ENCODE data around the gene TMCC1. TPM values are rescaled to one million over a fixed set of nuclear protein-coding genes. Genes with fewer than 3 reads are reported as not detected.

TMCC1 gene
- total RNA-seq, 1 donor from 2014 or later, result 42.3 TPM

DNA sequence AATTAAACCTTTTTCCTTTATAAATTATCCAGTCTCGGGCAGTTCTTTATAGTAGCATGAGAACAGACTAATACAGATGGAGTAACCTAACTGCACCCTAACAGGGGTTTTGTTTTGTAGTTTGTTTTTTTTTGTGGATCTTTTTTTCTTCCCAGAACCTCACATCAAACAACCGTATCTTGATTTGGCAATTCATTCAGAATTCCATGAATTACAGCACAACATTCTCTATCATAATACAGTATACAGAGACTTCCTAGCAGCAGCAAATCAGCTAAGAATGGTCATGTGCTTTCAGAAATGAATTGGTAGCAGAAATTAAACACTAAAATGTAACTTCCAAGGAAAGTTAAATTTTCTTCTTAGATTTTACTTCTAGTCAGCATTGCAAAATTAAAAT lies 114.6 kb downstream of the TMCC1 start:
- no peaks in the 10 kb centered on the region for H3K36me3 ChIP-seq
- intact Hi-C loops (cut with DNase I), result no loop called here
- no peak overlapping the region for H3K4me3 ChIP-seq
- H3K27ac ChIP-seq, result no peak overlapping the region
- H3K4me1 ChIP-seq, result peaks cover 8% of the 10 kb centered on the region
- DNase-seq (no peak), ATAC-seq (no peak)
- H3K9me3 ChIP-seq, result no peaks in the 10 kb centered on the region
- TF ChIP-seq, protein P1, sequence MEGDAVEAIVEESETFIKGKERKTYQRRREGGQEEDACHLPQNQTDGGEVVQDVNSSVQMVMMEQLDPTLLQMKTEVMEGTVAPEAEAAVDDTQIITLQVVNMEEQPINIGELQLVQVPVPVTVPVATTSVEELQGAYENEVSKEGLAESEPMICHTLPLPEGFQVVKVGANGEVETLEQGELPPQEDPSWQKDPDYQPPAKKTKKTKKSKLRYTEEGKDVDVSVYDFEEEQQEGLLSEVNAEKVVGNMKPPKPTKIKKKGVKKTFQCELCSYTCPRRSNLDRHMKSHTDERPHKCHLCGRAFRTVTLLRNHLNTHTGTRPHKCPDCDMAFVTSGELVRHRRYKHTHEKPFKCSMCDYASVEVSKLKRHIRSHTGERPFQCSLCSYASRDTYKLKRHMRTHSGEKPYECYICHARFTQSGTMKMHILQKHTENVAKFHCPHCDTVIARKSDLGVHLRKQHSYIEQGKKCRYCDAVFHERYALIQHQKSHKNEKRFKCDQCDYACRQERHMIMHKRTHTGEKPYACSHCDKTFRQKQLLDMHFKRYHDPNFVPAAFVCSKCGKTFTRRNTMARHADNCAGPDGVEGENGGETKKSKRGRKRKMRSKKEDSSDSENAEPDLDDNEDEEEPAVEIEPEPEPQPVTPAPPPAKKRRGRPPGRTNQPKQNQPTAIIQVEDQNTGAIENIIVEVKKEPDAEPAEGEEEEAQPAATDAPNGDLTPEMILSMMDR (IDR thresholded peaks at IDR 0.05), result no peak
- no peaks in the 10 kb centered on the region for H3K27me3 ChIP-seq

DNA sequence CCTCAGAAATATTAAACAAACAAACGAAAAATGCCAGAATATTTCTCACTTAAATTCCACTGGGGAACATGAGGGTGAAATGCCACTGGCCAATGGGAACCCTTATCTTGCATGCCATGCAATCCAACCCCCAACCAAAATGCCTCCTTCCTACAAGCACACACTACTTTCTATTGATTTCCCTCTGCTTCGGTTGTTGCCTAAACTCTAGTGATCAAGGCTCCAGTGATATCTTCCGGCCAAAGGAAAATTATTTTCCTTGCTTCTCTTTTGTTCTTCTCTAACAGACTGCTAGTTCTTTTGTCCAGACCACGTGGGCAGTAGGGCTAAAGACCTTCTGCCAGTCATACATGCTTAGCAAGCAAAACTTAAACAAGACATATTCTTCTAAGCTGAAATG lies 115.7 kb downstream of the TMCC1 start:
- peaks cover 8% of the 10 kb centered on the region for H3K4me1 ChIP-seq
- no peaks in the 10 kb centered on the region for H3K9me3 ChIP-seq
- TF ChIP-seq, protein P1 (IDR thresholded peaks at IDR 0.05), result no peak
- H3K27ac ChIP-seq, result no peak overlapping the region
- intact Hi-C loops (cut with DNase I), result no loop called here
- H3K27me3 ChIP-seq, result no peaks in the 10 kb centered on the region
- DNase-seq, result no peak
- ATAC-seq, result no peak
- no peak overlapping the region for H3K4me3 ChIP-seq
- no peaks in the 10 kb centered on the region for H3K36me3 ChIP-seq

DNA sequence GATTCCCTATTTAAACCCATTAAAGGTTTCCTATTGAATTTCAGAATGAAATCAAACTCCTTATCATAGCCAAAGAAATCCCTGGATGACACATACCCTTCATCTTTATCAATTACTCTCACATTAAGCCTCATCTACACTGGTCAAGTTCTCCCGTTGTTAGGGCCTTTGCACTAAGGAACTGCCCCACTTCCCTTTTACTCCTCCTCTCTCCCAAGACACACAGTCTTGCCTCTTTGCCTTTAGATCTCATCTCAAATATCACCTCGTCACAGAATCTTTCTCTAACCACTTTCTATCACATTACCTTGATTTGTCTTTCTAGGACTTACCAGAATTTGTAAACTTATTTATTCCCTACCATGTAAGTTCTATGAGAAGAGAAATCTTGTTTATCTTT lies 117.6 kb downstream of the TMCC1 start:
- H3K9me3 ChIP-seq, result no peaks in the 10 kb centered on the region
- no peak overlapping the region for H3K4me3 ChIP-seq
- ATAC-seq (no peak), DNase-seq (no peak)
- H3K27me3 ChIP-seq, result no peaks in the 10 kb centered on the region
- H3K4me1 ChIP-seq, result peaks cover 8% of the 10 kb centered on the region
- H3K36me3 ChIP-seq, result no peaks in the 10 kb centered on the region
- intact Hi-C loops (cut with DNase I), result no loop called here
- TF ChIP-seq, protein P1 (IDR thresholded peaks at IDR 0.05), result no peak
- no peak overlapping the region for H3K27ac ChIP-seq

DNA sequence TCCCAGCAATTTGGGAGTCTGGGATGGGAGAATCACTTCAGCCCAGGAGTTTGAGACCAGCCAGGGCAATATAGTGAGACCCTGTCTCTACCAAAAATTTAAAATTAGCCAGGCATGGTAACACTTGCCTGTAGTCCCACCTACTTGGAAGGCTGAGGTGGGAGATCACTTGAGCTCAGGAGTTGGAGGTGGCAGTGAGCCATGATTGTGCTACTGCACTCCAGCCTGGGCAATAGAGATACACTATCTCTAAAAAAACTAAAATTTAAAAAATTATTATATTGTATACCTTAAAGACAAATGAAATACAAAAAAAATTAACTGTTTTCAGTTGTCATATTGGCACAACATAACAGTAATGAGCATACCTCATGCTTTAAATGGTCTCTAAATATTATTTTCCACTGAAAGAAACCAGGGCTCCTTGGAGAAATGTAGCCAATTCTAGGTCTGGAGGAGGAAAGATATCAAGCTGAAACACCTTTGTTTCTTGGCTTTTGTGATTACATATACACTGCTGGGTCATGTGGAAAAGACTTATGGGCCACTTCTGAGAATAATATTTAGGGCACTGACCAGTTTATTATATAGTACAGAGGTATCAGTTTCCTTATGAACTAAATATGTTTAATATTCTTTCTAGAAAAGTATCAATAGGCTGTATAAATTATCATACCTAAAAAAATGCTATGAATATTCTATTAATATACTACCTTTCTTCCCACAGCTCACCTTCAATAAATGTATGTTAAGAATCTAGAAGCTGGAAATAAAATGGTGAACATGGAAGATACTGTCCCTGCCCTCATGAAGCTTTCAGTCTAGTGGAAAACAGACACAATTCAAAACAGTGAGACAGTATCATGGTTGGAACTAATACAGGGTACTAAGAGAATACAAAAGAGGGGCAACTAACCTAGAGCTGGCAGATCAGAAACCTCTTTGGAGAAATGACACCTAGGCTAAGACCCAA lies 119.5 kb downstream of the TMCC1 start:
- intact Hi-C loops (cut with DNase I), result no loop called here
- H3K9me3 ChIP-seq, result no peaks in the 10 kb centered on the region
- no peak overlapping the region for H3K27ac ChIP-seq
- DNase-seq (no peak), ATAC-seq (no peak)
- TF ChIP-seq, protein P1 (IDR thresholded peaks at IDR 0.05), result no peak
- H3K27me3 ChIP-seq, result no peaks in the 10 kb centered on the region
- no peak overlapping the region for H3K4me3 ChIP-seq
- H3K4me1 ChIP-seq, result peaks cover 8% of the 10 kb centered on the region
- no peaks in the 10 kb centered on the region for H3K36me3 ChIP-seq

DNA sequence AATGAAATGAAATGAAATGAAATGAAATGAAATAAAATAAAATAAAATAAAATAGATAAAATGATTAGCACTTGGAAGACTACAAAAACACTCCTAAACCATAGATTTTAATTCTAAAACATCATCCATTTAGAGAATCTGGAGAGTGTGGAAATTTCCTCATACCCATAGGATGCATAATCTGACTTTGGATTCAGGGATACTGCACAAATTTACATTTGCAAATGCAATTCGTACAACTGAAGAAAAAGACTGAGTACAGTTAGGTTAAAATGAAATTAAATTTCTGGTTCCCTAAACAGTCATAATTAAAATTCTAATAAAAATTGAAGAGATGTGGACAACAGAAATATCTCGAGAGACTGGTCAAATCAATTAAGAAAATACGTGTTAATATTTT lies 122.9 kb downstream of the TMCC1 start:
- H3K9me3 ChIP-seq, result no peaks in the 10 kb centered on the region
- H3K27me3 ChIP-seq, result no peaks in the 10 kb centered on the region
- intact Hi-C loops (cut with DNase I), result no loop called here
- no peak for DNase-seq
- no peak overlapping the region for H3K27ac ChIP-seq
- no peak for ATAC-seq
- H3K4me1 ChIP-seq, result no peaks in the 10 kb centered on the region
- H3K4me3 ChIP-seq, result no peak overlapping the region
- no peaks in the 10 kb centered on the region for H3K36me3 ChIP-seq
- TF ChIP-seq, protein P1 (IDR thresholded peaks at IDR 0.05), result no peak
